Epithelial cell of esophagus (primary cell): ENCODE results near the gene AMMECR1L.

Experiments used
- DNase-seq: peaks from one replicate; pipeline ENCODE4 v3.0.0; 2010; ENCODE audit warnings: low read depth
- H3K4me3 ChIP-seq: 2 replicates; pipeline ENCODE4 v1.5.1; 2011; ENCODE audit warnings: mild to moderate bottlenecking, low read length, control low read depth
- CTCF ChIP-seq: IDR thresholded peaks from 2 replicates; pipeline ENCODE4 v1.5.1; 2011; ENCODE audit warnings: low read depth, mild to moderate bottlenecking, low read length, control low read depth, inconsistent platforms; ENCODE audit not compliant: insufficient read depth; ENCODE audit errors: missing control alignments

The AMMECR1L gene

DNA sequence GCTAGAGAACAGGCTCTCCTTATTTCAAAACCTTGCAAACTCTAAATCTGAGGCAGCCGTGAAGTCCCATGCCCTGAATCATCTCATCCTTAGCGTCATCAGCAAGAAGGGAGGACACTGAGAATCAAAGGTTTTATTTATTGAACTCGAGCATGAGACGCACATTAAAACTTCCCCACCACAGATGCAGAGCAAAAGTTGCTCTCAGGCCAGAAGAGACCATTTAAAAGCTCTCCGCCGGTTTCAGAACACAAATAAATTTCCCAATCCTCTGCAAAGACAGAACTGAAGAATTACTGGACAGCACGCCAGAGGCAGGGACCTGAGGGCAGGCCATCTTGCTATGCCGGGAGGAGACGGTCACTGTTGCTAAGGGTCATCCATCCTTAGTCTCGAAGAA, 1.3 kb downstream of the AMMECR1L start:
- peak overlapping the region; percentile 46 for H3K4me3 ChIP-seq
- no peak for TF ChIP-seq CTCF
- DNase-seq = peak; percentile 45

- no peak for DNase-seq
- TF ChIP-seq CTCF = no peak
- no peak overlapping the region for H3K4me3 ChIP-seq
Observed at GRCh38 chr2:127879899-127880298, 5.9 kb downstream of the AMMECR1L start.

- H3K4me3 ChIP-seq = no peak overlapping the region
- TF ChIP-seq CTCF = no peak
- no peak for DNase-seq
Observed at GRCh38 chr2:127877626-127878025, 8.1 kb downstream of the AMMECR1L start.

DNA sequence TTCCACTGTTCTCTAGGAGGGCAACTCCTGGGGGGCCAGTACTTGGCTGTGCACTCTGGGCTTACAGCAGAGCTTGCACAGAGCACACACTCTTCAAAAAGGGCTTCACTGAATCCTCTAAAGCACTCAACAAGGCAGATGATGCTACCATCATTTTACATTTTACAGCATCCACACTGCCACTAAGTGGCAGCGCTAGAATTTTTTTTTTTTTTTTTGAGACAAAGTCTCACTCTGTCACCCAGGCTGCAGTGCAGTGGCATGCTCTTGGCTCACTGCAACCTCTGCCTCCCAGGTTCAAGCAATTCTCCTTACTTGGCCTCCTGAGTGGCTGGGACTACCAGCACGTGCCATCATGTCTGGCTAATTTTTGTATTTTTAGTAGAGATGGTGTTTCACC, 8.6 kb downstream of the AMMECR1L start:
- DNase-seq = no peak
- no peak for TF ChIP-seq CTCF
- H3K4me3 ChIP-seq = no peak overlapping the region

DNA sequence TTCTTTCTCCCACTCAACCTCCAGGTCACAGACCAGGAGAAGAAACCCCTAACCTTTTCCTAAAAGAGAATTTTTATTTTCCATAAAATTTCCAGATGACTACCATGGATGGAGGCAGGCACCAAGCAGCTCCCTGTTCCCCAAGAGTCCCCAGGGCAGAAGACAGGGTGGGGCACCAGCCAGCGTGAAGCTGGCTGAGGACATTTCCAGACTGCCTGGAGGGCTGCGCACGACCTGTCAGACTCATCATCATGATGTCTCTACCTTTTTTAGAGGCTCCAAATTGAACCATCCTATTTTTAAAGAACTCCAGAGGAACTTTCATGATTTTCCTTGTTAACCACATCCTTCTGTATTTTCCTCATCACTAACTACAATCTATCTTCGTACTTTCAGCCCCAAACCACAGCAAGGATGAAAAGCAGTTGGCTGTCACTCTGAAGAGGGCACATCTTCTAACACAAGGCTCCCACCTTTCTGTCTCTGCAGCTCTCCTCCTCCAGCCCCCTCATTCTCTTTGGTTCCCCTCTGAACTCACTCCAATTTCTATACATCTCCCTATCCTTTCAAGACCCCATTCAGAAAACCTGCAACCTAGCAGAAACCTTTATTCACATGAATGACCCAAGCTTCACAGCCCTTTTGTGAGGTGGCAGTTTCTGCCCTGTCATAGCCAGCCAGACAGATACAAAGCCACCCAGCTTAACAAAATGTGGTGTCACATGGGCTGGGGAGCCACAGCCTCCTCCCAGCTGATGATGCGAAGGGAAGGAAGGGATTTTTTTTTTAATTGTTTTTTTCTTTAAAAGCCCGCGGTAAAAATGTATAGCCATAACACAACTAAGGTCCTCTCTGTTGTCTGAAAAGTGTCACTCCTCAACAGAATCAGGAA, 11.1 kb downstream of the AMMECR1L start:
- H3K4me3 ChIP-seq = no peak overlapping the region
- no peak for TF ChIP-seq CTCF
- DNase-seq = no peak

- TF ChIP-seq CTCF = no peak
- no peak overlapping the region for H3K4me3 ChIP-seq
- DNase-seq = no peak
Observed at GRCh38 chr2:127873707-127874303, 12.0 kb downstream of the AMMECR1L start.
